ENCODE data around the gene DHRSX. TPM values are rescaled to one million over a fixed set of nuclear protein-coding genes. Genes with fewer than 3 reads are reported as not detected.

Gene DHRSX
- total RNA-seq, 4 donors from 2014 or later: 8.2 to 35.7 (median 16.1) TPM

- no peaks in the 10 kb centered on the region for H3K27me3 ChIP-seq
- H3K4me1 ChIP-seq: peaks cover 14% of the 10 kb centered on the region
- no peak overlapping the region for H3K4me3 ChIP-seq
- DNase-seq (ENCODE audit: low spot score in 2 of 2): no peak
- H3K36me3 ChIP-seq: no peaks in the 10 kb centered on the region
- TF ChIP-seq CTCF (IDR thresholded peaks at IDR 0.05) (no peak), POLR2AphosphoS5 (IDR thresholded peaks at IDR 0.05) (no peak), POLR2A (IDR thresholded peaks at IDR 0.05) (no peak), EP300 (IDR thresholded peaks at IDR 0.05) (no peak)
- no peak overlapping the region for H3K27ac ChIP-seq
- 75% methylated on average over 7 of the region's 7 CpGs for WGBS
- no peaks in the 10 kb centered on the region for H3K9me3 ChIP-seq
Observed at GRCh38 chrX:2504706-2505332, 4.0 kb upstream of the DHRSX start.

DNA sequence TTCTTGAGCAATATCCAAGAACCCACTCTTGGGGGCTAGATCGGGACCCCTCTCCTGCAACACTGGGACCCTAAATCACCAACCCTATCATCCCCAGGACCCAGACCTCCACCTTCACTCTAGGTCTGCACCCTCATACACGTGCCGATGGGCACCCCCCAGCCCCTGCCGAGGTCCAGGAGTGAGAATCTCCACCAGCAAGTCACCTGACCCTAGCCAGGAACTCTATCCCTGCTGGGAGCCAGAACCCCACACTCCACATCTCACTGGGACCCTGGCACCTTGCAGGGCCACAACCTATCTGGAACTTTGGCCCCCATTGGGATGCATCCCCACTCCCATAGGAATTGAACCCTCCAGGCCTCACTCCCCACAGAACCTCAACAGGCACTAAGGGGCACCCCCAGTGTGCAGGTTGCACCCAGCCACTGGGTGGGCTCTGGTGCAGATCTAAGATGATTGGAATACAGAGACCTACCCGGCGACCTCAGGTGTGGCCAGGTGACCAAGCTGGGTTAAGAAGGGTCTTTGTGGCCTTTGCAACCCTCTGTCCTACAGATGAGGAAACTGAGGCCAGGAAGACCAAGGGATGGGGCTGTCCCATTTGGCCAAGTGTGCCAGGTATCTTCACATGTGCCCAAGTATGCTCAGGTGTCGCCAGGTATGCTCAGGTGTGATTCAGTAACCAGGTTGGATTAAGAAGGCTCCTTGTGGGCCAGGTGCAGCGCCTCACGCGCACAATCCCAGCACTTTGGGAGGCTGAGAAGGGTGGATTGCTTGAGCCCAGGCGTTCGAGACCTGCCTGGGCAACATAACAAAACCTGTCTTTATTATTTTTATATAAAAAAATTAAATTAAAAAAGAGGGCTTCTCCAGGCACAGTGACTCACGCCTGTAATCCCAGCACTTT lies 3.1 kb upstream of the DHRSX start:
- no peaks in the 10 kb centered on the region for H3K27me3 ChIP-seq

DNA sequence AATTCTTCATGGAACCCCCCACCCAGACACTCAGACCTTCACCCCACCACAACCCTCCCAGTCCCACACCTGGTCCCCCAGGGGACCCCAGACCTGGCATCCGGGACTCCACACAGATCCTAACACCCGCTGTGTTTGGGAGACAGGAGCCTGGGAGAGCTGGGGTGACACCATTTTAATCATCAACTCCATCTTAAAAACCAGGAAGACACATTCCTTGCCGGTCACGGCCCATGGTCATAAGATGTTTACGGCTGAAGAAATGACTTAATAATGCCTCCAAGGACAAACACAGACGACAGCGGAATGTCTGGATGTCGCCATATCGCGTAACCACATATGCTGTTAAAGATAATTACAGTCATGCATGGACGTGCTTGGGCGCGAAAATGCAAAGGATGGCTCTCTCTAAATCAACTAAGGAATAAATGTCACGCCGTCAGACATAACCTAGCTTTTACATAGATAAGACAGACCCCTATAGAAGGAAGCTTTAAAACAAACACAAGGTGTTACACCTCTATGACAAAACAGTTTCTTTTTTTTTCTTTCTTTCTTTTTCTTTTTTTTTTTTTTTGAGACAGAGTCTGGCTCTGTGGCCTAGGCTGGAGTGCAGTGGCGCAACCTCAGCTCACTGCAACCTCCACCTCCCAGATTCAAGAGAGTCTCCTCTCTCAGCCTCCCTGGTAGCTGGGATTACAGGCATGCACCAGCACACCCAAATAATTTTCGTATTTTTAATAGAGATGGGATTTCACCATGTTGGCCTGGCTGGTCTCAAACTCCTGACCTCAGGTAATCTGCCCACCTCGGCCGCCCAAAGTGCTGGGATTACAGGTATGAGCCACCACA lies 2.1 kb upstream of the DHRSX start:
- H3K36me3 ChIP-seq: no peaks in the 10 kb centered on the region
- no peaks in the 10 kb centered on the region for H3K9me3 ChIP-seq
- no peak overlapping the region for H3K4me3 ChIP-seq
- no peak for DNase-seq (ENCODE audit: low spot score in 2 of 2)
- H3K4me1 ChIP-seq: peaks cover 33% of the 10 kb centered on the region
- WGBS: 41% methylated on average over 19 of the region's 19 CpGs
- H3K27ac ChIP-seq: peak overlapping the region; percentile 42
- TF ChIP-seq CTCF (IDR thresholded peaks at IDR 0.05): no peak
- no peak for TF ChIP-seq EP300 (IDR thresholded peaks at IDR 0.05)
- TF ChIP-seq POLR2A (IDR thresholded peaks at IDR 0.05): no peak
- TF ChIP-seq POLR2AphosphoS5 (IDR thresholded peaks at IDR 0.05): no peak
- no peaks in the 10 kb centered on the region for H3K27me3 ChIP-seq

More for the DNA sequence above, 3.1 kb upstream of the DHRSX start:
- TF ChIP-seq POLR2AphosphoS5 (IDR thresholded peaks at IDR 0.05) (no peak), EP300 (IDR thresholded peaks at IDR 0.05) (no peak), POLR2A (IDR thresholded peaks at IDR 0.05) (no peak), CTCF (IDR thresholded peaks at IDR 0.05) (no peak)
- Histone ChIP-seq H3K36me3 (no peaks in the 10 kb centered on the region), H3K4me3 (no peak overlapping the region), H3K27ac (no peak overlapping the region), H3K9me3 (no peaks in the 10 kb centered on the region), H3K4me1 (peaks cover 23% of the 10 kb centered on the region)
- WGBS: 86% methylated on average over 13 of the region's 13 CpGs
- DNase-seq (ENCODE audit: low spot score in 2 of 2): peak in 1 of 2 donors; percentile 20

GRCh38 chrX:2502120-2502667 lies 1.4 kb upstream of the DHRSX start:
- TF ChIP-seq EP300 (IDR thresholded peaks at IDR 0.05): no peak
- TF ChIP-seq POLR2AphosphoS5 (IDR thresholded peaks at IDR 0.05): no peak
- TF ChIP-seq CTCF (IDR thresholded peaks at IDR 0.05): no peak
- TF ChIP-seq POLR2A (IDR thresholded peaks at IDR 0.05): no peak
- no peak for DNase-seq (ENCODE audit: low spot score in 2 of 2)
- WGBS: 83% methylated on average over 5 of the region's 5 CpGs
- Histone ChIP-seq H3K36me3 (no peaks in the 10 kb centered on the region), H3K4me3 (no peak overlapping the region), H3K27ac (peak overlapping the region; percentile 42), H3K4me1 (peaks cover 39% of the 10 kb centered on the region), H3K27me3 (no peaks in the 10 kb centered on the region), H3K9me3 (no peaks in the 10 kb centered on the region)
